Fibroblast of pulmonary artery (primary cell): Measurements from ENCODE around the gene TIE1.
A peak's percentile ranks its signal among the peaks of the same experiment; 100 is the strongest.

Experiments used
- DNase-seq: peaks from one replicate; pipeline ENCODE4 v3.0.0-alpha.2; 2010; ENCODE audit warnings: low read depth
- H3K4me3 ChIP-seq: replicated peaks from 2 replicates; pipeline ENCODE4 v1.5.1; 2011; ENCODE audit warnings: low read depth, mild to moderate bottlenecking, control low read depth, low read length, moderate library complexity
- TF ChIP-seq, protein P1 (sequence below): IDR thresholded peaks from 2 replicates; pipeline ENCODE4 v1.5.1; 2011; ENCODE audit warnings: mild to moderate bottlenecking, control low read depth, low read length, inconsistent platforms; ENCODE audit errors: missing control alignments

Gene TIE1

GRCh38 chr1:43256675-43257570, 43.9 kb upstream of the TIE1 start:
- TF ChIP-seq, protein P1, sequence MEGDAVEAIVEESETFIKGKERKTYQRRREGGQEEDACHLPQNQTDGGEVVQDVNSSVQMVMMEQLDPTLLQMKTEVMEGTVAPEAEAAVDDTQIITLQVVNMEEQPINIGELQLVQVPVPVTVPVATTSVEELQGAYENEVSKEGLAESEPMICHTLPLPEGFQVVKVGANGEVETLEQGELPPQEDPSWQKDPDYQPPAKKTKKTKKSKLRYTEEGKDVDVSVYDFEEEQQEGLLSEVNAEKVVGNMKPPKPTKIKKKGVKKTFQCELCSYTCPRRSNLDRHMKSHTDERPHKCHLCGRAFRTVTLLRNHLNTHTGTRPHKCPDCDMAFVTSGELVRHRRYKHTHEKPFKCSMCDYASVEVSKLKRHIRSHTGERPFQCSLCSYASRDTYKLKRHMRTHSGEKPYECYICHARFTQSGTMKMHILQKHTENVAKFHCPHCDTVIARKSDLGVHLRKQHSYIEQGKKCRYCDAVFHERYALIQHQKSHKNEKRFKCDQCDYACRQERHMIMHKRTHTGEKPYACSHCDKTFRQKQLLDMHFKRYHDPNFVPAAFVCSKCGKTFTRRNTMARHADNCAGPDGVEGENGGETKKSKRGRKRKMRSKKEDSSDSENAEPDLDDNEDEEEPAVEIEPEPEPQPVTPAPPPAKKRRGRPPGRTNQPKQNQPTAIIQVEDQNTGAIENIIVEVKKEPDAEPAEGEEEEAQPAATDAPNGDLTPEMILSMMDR = no peak
- no peak overlapping the region for H3K4me3 ChIP-seq
- no peak for DNase-seq

DNA sequence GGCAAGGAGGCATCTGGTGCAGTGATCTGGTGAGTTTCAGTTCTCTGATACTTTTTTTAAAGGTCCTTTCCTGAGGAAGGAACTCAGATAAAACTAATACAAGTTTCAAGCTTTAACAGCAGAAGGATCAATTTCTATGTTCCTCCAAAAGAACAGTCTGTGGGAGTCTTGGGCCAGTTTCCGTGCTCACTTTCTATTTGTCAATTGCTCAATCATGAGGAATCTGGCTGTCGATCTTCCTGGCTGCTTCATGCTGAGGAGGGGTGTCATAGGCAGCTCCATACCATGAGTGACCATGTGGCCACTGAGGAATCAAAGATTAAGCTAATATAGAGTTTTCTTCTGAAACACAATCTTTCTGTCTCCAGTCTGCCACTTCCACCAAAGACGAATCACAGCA, 42.4 kb upstream of the TIE1 start:
- no peak for DNase-seq
- TF ChIP-seq, protein P1 = no peak

DNA sequence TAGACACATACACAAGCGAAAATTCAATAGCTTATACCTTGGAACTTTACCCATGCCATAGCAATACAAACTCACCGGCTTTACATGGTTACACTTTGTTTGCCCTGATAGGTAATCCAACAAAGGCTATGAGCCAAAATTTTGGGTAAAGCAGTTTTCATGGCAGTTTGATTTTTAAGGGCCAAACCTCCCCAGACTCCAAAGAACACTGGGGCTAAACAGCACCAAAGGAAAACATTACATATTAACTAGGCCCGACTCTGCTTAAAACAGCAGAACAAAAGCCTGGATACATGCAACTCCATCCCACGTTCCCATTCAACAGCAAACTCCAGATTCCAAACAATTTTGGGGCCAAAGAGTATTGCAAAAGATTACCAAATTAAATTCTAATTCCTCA, 35.4 kb upstream of the TIE1 start:
- H3K4me3 ChIP-seq = no peak overlapping the region
- TF ChIP-seq, protein P1 = no peak
- no peak for DNase-seq

More for the DNA sequence above, 42.4 kb upstream of the TIE1 start:
- H3K4me3 ChIP-seq = no peak overlapping the region

DNA sequence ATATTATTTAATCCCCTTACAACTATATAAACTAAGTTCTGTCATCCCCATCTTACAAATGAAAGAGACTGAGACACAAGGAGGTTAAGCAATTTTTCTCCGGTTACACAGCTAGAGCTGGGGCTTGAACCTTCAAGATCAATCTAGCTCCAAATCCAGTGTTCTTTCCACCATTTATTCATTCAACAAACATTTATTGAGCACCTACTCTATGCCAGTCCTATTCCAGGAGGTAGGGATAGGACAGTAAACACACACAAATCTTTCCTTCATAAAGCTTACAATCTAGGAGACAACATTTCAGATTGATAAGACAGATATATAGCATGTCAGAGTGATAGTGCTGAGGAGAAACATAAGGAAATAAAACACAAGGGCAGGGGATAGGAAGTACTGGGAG, 33.9 kb upstream of the TIE1 start:
- no peak for DNase-seq
- TF ChIP-seq, protein P1 = no peak
- H3K4me3 ChIP-seq = no peak overlapping the region

DNA sequence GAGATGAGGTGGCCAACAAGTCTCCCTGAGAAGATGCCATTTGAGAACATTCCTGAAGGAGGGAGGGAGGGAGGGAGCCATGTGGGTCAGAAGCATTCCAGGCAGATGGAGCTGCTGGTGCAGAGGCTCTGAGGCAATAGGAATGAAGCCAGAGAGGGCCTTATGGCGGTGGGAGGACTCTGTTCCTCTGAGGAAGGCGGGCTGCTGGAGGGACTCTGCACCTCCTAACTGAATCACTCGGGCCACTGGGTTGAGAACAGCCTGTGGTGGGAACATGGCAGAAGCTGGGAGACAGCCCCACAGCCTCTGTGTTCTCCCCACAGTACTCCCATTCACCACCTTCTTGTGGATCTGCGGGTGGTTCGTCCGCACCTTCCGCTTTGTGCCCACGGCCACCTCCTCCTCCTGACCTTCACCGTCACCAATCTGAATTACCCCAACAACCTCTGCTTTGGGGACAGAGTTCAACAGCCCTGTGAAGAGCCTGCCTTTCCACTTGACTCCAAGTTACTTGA, 33.4 kb upstream of the TIE1 start:
- TF ChIP-seq, protein P1 = no peak
- H3K4me3 ChIP-seq = no peak overlapping the region
- peak; percentile 60 for DNase-seq

DNA sequence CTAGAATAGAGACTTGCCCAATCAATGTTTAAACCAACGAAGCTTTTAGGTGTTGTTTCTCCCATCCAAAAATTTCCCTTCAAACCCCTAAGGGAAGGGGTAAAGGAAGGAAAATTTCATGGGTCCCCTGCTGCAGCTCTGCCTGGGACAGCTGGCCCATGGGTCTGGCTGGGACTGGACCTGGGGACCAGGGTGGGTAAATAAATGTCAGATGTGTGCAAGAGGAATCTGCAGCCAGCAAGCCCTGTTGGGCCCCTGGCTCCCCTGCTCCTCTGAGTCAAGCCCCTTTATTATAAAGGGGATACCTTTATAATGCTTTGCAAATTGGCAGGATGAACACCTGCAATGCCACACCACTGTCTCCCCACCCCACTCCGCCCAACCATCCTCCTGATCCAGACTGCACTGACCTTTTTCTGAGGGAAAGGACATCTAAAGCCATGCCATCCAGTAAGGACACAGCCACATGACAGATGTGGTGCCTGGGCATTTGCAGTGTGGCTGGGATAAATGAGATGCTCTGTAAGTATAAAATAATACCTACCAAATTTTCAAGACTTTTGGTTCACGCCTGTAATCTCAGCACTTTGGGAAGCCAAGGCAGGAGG, 32.9 kb upstream of the TIE1 start:
- TF ChIP-seq, protein P1 = no peak
- DNase-seq = no peak
- H3K4me3 ChIP-seq = no peak overlapping the region
